ENCODE measurements around the gene RPS6KA5.
"Not testable (repeated sequence)": the region's sequence is repeated elsewhere in the genome, so short reads cannot be mapped to it uniquely, and the experiment has no call there.

RPS6KA5 gene

DNA sequence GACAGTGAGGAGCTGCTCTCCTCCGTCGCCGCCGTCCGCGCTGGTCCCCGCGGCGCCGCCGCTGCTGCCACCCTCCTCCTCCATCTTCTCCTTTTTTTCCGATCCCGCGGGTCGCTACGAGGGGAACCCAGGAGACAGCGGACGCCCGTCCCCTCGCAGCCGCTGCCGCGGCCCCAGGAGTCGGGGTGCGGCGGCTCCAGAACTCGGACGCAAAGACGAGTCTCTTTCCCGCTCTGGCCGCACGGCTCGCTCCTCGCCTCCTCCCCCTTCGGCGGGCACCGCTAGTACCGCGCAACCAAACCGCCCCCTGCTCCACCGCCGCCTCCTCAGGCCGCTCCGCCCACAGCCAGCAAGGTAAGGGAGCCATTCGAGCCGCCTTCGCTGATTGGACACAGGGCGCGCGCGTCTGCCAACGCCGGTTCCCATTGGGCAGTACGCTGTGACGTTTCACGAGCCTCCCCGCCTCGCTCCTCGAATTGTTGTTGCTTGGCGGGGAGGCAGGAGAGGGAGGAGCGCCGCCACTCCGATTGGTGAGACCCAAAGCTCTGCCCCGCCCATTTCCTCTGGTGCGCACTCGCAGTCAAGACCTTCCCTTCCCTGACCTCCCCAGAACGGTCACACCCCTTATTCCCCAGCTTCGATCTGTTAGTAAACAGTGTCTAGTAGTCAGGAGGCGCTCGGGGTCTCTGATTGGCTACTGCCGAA lies at the start of gene RPS6KA5:
Gene RPS6KA5, minus strand, starts transcription at position 291 of the 705 bp plus-strand sequence. Its CDS starts 207 bp downstream, at position 84.
- peak; percentile 95 for DNase-seq (ENCODE audit: low spot score)
- TF ChIP-seq CTCF (IDR thresholded peaks at IDR 0.05; ENCODE audit: extremely low read depth, insufficient read depth, missing control alignments): no peak
- in situ Hi-C loops (cut with MboI; ENCODE audit: low pct_unique_long_range_greater_than_20kb, low sequenced_read_pairs, unreplicated experiment): no loop called here

- no peak for TF ChIP-seq CTCF (IDR thresholded peaks at IDR 0.05; ENCODE audit: extremely low read depth, insufficient read depth, missing control alignments)
- in situ Hi-C loops (cut with MboI; ENCODE audit: low pct_unique_long_range_greater_than_20kb, low sequenced_read_pairs, unreplicated experiment): no loop called here
- peak; percentile 29 for DNase-seq (ENCODE audit: low spot score)
Measured at GRCh38 chr14:91108941-91109611, 48.6 kb upstream of the RPS6KA5 start.

DNA sequence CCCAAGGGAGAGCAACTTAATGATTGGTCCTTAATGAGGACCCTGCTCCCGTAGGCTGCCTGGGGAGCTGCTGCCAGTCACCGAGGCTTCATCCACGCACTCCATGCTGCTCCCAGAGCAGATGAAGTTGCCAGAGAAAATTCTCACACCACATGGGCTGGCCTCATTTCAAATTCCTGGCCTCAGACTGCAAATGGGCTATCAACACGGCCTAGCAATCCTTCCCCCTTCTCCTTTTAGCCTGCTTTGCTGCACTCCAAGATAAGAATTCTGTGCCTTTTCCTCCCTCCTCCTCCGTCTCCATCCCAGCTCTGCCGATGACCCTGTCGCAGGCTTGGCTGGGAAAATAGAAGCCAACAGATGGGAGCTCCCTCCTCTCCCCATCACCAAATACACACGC lies 42.7 kb upstream of the RPS6KA5 start:
- in situ Hi-C loops (cut with MboI; ENCODE audit: low pct_unique_long_range_greater_than_20kb, low sequenced_read_pairs, unreplicated experiment): no loop called here
- TF ChIP-seq CTCF (IDR thresholded peaks at IDR 0.05; ENCODE audit: extremely low read depth, insufficient read depth, missing control alignments): no peak
- no peak for DNase-seq (ENCODE audit: low spot score)

- no peak for DNase-seq (ENCODE audit: low spot score)
- no peak for TF ChIP-seq CTCF (IDR thresholded peaks at IDR 0.05; ENCODE audit: extremely low read depth, insufficient read depth, missing control alignments)
- in situ Hi-C loops (cut with MboI; ENCODE audit: low pct_unique_long_range_greater_than_20kb, low sequenced_read_pairs, unreplicated experiment): no loop called here
Measured at GRCh38 chr14:91100102-91100501, 39.7 kb upstream of the RPS6KA5 start.

- DNase-seq (ENCODE audit: low spot score): no peak
- in situ Hi-C loops (cut with MboI; ENCODE audit: low pct_unique_long_range_greater_than_20kb, low sequenced_read_pairs, unreplicated experiment): no loop called here
- TF ChIP-seq CTCF (IDR thresholded peaks at IDR 0.05; ENCODE audit: extremely low read depth, insufficient read depth, missing control alignments): no peak
Measured at GRCh38 chr14:91098591-91098990, 38.1 kb upstream of the RPS6KA5 start.

DNA sequence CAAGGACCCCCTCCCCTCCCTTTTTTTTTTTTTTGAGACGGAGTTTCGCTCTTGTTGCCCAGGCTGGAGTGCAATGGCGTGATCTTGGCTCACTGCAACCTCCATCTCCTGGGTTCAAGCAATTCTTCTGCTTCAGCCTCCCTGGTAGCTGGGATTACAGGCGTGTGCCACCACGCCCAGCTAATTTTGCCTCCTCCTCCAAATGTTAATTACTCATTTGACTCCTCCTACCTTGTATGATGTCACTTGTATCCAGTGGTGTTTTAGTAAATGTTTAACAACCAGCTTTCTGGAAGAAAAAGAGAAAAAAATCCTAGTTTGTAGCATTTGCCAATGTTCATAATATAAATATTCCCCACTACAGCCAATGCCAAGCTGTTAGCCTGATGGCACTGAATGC lies 37.2 kb upstream of the RPS6KA5 start:
- in situ Hi-C loops (cut with MboI; ENCODE audit: low pct_unique_long_range_greater_than_20kb, low sequenced_read_pairs, unreplicated experiment); DNase-seq (ENCODE audit: low spot score): not testable (repeated sequence)

DNA sequence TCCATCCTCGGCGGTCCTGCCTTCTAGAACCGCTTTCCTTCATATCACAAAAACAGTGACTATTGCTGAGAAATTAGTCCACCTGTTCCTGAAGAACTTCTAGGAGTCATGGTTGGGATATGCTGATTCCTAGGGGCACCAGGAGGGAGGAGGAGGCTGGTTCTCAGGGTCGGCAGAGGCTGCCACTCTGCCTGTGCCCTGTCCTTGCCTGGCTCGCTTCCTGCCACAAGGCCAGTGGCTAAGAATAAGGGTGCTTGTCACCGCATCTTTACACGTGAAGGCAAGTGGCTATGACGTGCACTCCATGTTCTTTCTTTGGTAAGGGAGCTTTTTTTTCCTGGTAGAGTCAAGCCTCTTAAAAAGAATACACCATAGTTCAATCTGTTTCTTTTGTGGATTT lies 34.7 kb upstream of the RPS6KA5 start:
- in situ Hi-C loops (cut with MboI; ENCODE audit: low pct_unique_long_range_greater_than_20kb, low sequenced_read_pairs, unreplicated experiment): no loop called here
- TF ChIP-seq CTCF (IDR thresholded peaks at IDR 0.05; ENCODE audit: extremely low read depth, insufficient read depth, missing control alignments): no peak
- no peak for DNase-seq (ENCODE audit: low spot score)

All from GM13977 (cell line).